Measurements from ENCODE around the gene MYL10. TPM values are rescaled to one million over a fixed set of nuclear protein-coding genes. Genes with fewer than 3 reads are reported as not detected.

The MYL10 gene
- total RNA-seq, 4 donors from 2014 or later: 6.3 TPM; not detected in 3

GRCh38 chr7:101664436-101664835 lies 35.3 kb upstream of the MYL10 start:
- Histone ChIP-seq H3K4me1 (no peaks in the 10 kb centered on the region), H3K36me3 (no peaks in the 10 kb centered on the region), H3K27me3 (no peaks in the 10 kb centered on the region), H3K4me3 (no peak overlapping the region), H3K9me3 (no peaks in the 10 kb centered on the region), H3K27ac (no peak overlapping the region)
- TF ChIP-seq POLR2A (IDR thresholded peaks at IDR 0.05): no peak
- TF ChIP-seq CTCF (IDR thresholded peaks at IDR 0.05 in 4 of 5, conservative IDR thresholded peaks at IDR 0.05 in 1 of 5): no peak
- in situ Hi-C loops (cut with MboI; ENCODE audit: low sequenced_read_pairs in 4 of 4) (no loop called here), intact Hi-C loops (cut with DNase I; ENCODE audit: low total_unique reads) (no loop called here)
- ATAC-seq (no peak), DNase-seq (no peak)

- DNase-seq (no peak), ATAC-seq (no peak)
- TF ChIP-seq CTCF (IDR thresholded peaks at IDR 0.05 in 4 of 5, conservative IDR thresholded peaks at IDR 0.05 in 1 of 5) (no peak), POLR2A (IDR thresholded peaks at IDR 0.05) (no peak)
- in situ Hi-C loops (cut with MboI; ENCODE audit: low sequenced_read_pairs in 4 of 4) (no loop called here), intact Hi-C loops (cut with DNase I; ENCODE audit: low total_unique reads) (no loop called here)
- Histone ChIP-seq H3K4me1 (no peaks in the 10 kb centered on the region), H3K9me3 (no peaks in the 10 kb centered on the region), H3K36me3 (no peaks in the 10 kb centered on the region), H3K27me3 (no peaks in the 10 kb centered on the region), H3K4me3 (no peak overlapping the region), H3K27ac (no peak overlapping the region)
Observed at GRCh38 chr7:101663747-101664146, 34.7 kb upstream of the MYL10 start.

GRCh38 chr7:101662447-101662998 lies 33.4 kb upstream of the MYL10 start:
- no peak overlapping the region for H3K4me3 ChIP-seq
- no peaks in the 10 kb centered on the region for H3K36me3 ChIP-seq
- H3K27ac ChIP-seq: no peak overlapping the region
- no peaks in the 10 kb centered on the region for H3K27me3 ChIP-seq
- no peak for DNase-seq
- no peaks in the 10 kb centered on the region for H3K4me1 ChIP-seq
- ATAC-seq: no peak
- TF ChIP-seq POLR2A (IDR thresholded peaks at IDR 0.05) (no peak), CTCF (IDR thresholded peaks at IDR 0.05 in 4 of 5, conservative IDR thresholded peaks at IDR 0.05 in 1 of 5) (no peak)
- intact Hi-C loops (cut with DNase I; ENCODE audit: low total_unique reads): no loop called here
- in situ Hi-C loops (cut with MboI; ENCODE audit: low sequenced_read_pairs in 4 of 4): no loop called here
- H3K9me3 ChIP-seq: no peaks in the 10 kb centered on the region

- in situ Hi-C loops (cut with MboI; ENCODE audit: low sequenced_read_pairs in 4 of 4): no loop called here
- TF ChIP-seq CTCF (IDR thresholded peaks at IDR 0.05 in 4 of 5, conservative IDR thresholded peaks at IDR 0.05 in 1 of 5) (no peak), POLR2A (IDR thresholded peaks at IDR 0.05) (no peak)
- Histone ChIP-seq H3K36me3 (no peaks in the 10 kb centered on the region), H3K4me3 (no peak overlapping the region), H3K27ac (no peak overlapping the region), H3K4me1 (no peaks in the 10 kb centered on the region), H3K9me3 (no peaks in the 10 kb centered on the region), H3K27me3 (no peaks in the 10 kb centered on the region)
- no peak for ATAC-seq
- intact Hi-C loops (cut with DNase I; ENCODE audit: low total_unique reads): no loop called here
- DNase-seq: no peak
Observed at GRCh38 chr7:101659706-101660105, 30.6 kb upstream of the MYL10 start.

GRCh38 chr7:101657171-101657570 lies 28.1 kb upstream of the MYL10 start:
- no peak for DNase-seq
- ATAC-seq: no peak
- Histone ChIP-seq H3K27ac (no peak overlapping the region), H3K4me3 (no peak overlapping the region), H3K27me3 (no peaks in the 10 kb centered on the region), H3K9me3 (no peaks in the 10 kb centered on the region), H3K36me3 (no peaks in the 10 kb centered on the region), H3K4me1 (no peaks in the 10 kb centered on the region)
- in situ Hi-C loops (cut with MboI; ENCODE audit: low sequenced_read_pairs in 4 of 4) (no loop called here), intact Hi-C loops (cut with DNase I; ENCODE audit: low total_unique reads) (no loop called here)
- TF ChIP-seq POLR2A (IDR thresholded peaks at IDR 0.05) (no peak), CTCF (IDR thresholded peaks at IDR 0.05 in 4 of 5, conservative IDR thresholded peaks at IDR 0.05 in 1 of 5) (no peak)
